CD4-positive, alpha-beta T cell (primary cell): ENCODE results near the gene HMGN3. TPM values are rescaled to one million over a fixed set of nuclear protein-coding genes. Genes with fewer than 3 reads are reported as not detected.

ENCODE experiments used
- ATAC-seq: fragments of 200-7000 bp; cut with Tn5 transposase; one replicate; pipeline ENCODE4 v1.10.0; 2022; ENCODE audit warnings: mild to moderate bottlenecking; ENCODE audit not compliant: poor library complexity
- CTCF ChIA-PET: fragments of 350-600 bp; sonication (Branson Sonifier 250); formaldehyde crosslinking; loops from one replicate; lab custom pipeline; 2021; ENCODE audit warnings: antibody characterized with exemption, inconsistent platforms; lab: Charles Lee
- POLR2A ChIA-PET: fragments of 350-600 bp; sonication (Branson Sonifier 250); formaldehyde crosslinking; loops from one replicate; lab custom pipeline; 2021; ENCODE audit warnings: antibody characterized with exemption, inconsistent platforms; lab: Charles Lee
- DNase-seq, 14 experiments: peaks; one replicate each; pipeline ENCODE4 v3.0.0-alpha.2; 2013 to 2020; ENCODE audit warnings: mixed read lengths in 2 of 14
- H3K27ac ChIP-seq, 2 donors: one replicate each; pipeline versions ENCODE4 v1.5.1 to v1.7.0; 2013; ENCODE audit warnings: low read length in 2 of 2, low read depth in 1 of 2, mild to moderate bottlenecking in 1 of 2
- H3K27me3 ChIP-seq, 2 experiments: 1 replicate in 1 of 2; 2 replicates in 1 of 2; pipeline versions ENCODE4 v1.6.1 to v1.7.0; 2013; ENCODE audit warnings: low read length in 2 of 2, control low read depth in 1 of 2, mild to moderate bottlenecking in 1 of 2, moderate library complexity in 1 of 2; ENCODE audit not compliant: insufficient read depth in 2 of 2, control insufficient read depth in 1 of 2
- H3K36me3 ChIP-seq: one replicate; pipeline ENCODE4 v1.6.1; 2013; ENCODE audit warnings: low read length, control low read depth; ENCODE audit not compliant: insufficient read depth
- H3K4me1 ChIP-seq: one replicate; pipeline ENCODE4 v1.6.1; 2013; ENCODE audit warnings: low read length, control low read depth; ENCODE audit not compliant: insufficient read depth
- H3K4me3 ChIP-seq: one replicate; pipeline ENCODE4 v1.5.1; 2013; ENCODE audit warnings: mild to moderate bottlenecking, low read length, moderate library complexity
- H3K9me3 ChIP-seq, 2 experiments: 1 replicate in 1 of 2; 2 replicates in 1 of 2; pipeline versions ENCODE4 v1.6.1 to v1.7.0; 2013; ENCODE audit warnings: low read length in 2 of 2, mild to moderate bottlenecking in 2 of 2, control low read depth in 1 of 2, moderate library complexity in 1 of 2; ENCODE audit not compliant: control insufficient read depth in 1 of 2, insufficient read depth in 1 of 2
- H3K27ac Mint-ChIP-seq: one replicate; pipeline ENCODE4 v1.8.0; 2020; ENCODE audit warnings: mixed read lengths
- H3K27me3 Mint-ChIP-seq: one replicate; pipeline ENCODE4 v1.8.0; 2021; ENCODE audit warnings: mixed read lengths
- H3K36me3 Mint-ChIP-seq: one replicate; pipeline ENCODE4 v1.8.0; 2021; ENCODE audit warnings: low read depth, mixed read lengths
- H3K4me1 Mint-ChIP-seq: one replicate; pipeline ENCODE4 v1.8.0; 2021; ENCODE audit warnings: low read depth, mixed read lengths
- H3K4me3 Mint-ChIP-seq: one replicate; pipeline ENCODE4 v1.8.0; 2020; ENCODE audit warnings: mild to moderate bottlenecking, mixed read lengths
- H3K9me3 Mint-ChIP-seq: one replicate; pipeline ENCODE4 v1.8.0; 2020; ENCODE audit warnings: mixed read lengths
- intact Hi-C, 2 experiments: fragments of 100-400 bp; cut with DNase I in 1 of 2; cut with micrococcal nuclease in 1 of 2; formaldehyde crosslinking; loops; one replicate each; pipeline versions ENCODE4 v1.15.1 to v1.9.0; 2023 to 2025; cut with DNase I, micrococcal nuclease
- total RNA-seq, 174 experiments: library from RNA in 2 of 174; stranded (reverse) in 2 of 174; gene quantifications; one replicate each; pipeline ENCODE4 v1.2.3 and lab custom pipeline; 2021 to 2026
- TF ChIP-seq, protein P1 (sequence below): fragments of 200-600 bp; IDR thresholded peaks from one replicate; pipeline ENCODE4 v1.8.0; 2022; ENCODE audit warnings: antibody characterized with exemption, mild to moderate bottlenecking

HMGN3 gene
- total RNA-seq, 2 experiments from 2014 or later: 26.8 to 28.2 TPM

DNA sequence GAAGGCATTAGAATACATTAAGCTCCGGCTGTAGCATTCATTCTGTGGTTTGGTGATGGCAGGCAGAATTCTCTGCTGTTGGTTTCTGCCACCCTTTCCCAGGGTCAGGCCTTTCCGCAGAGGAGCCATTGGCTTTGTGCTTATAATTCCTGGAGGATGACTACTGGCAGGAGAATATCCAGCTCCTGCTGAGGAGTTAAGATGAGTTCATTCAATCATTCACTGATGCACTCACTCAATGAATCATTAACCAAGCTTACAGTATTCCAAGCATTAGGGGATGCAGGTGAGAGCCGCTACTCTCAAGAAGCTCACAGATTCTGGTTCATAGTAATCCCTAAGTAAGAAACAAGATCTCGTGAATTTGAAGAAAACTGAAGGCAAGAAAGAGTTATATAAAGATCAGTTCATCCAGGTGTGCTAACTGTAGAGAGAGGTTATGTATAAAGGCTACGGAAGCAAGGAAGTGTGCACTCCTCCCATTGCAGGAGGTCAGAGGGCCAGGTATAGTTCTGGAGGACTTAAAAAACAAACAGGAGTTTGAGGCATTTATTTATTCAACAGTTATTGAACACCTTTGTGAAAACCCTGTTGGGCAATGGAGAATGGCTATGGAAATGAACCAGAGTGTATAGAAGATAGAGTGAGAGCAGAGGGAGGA is 75.5 kb downstream of the HMGN3 start:
- H3K36me3 Mint-ChIP-seq: no peaks in the 10 kb centered on the region
- no peaks in the 10 kb centered on the region for H3K27me3 Mint-ChIP-seq
- TF ChIP-seq, protein P1, sequence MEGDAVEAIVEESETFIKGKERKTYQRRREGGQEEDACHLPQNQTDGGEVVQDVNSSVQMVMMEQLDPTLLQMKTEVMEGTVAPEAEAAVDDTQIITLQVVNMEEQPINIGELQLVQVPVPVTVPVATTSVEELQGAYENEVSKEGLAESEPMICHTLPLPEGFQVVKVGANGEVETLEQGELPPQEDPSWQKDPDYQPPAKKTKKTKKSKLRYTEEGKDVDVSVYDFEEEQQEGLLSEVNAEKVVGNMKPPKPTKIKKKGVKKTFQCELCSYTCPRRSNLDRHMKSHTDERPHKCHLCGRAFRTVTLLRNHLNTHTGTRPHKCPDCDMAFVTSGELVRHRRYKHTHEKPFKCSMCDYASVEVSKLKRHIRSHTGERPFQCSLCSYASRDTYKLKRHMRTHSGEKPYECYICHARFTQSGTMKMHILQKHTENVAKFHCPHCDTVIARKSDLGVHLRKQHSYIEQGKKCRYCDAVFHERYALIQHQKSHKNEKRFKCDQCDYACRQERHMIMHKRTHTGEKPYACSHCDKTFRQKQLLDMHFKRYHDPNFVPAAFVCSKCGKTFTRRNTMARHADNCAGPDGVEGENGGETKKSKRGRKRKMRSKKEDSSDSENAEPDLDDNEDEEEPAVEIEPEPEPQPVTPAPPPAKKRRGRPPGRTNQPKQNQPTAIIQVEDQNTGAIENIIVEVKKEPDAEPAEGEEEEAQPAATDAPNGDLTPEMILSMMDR: no peak
- H3K4me3 Mint-ChIP-seq: no peak overlapping the region
- Histone ChIP-seq H3K36me3 (no peaks in the 10 kb centered on the region), H3K9me3 (no peaks in the 10 kb centered on the region), H3K27me3 (no peaks in the 10 kb centered on the region), H3K4me1 (no peaks in the 10 kb centered on the region), H3K4me3 (no peak overlapping the region), H3K27ac (no peak overlapping the region)
- H3K27ac Mint-ChIP-seq: no peak overlapping the region
- ChIA-PET CTCF (no interaction called here), POLR2A (no interaction called here)
- no peak for ATAC-seq
- no peaks in the 10 kb centered on the region for H3K9me3 Mint-ChIP-seq
- no peak for DNase-seq
- H3K4me1 Mint-ChIP-seq: no peaks in the 10 kb centered on the region
- intact Hi-C loops: no loop called here

DNA sequence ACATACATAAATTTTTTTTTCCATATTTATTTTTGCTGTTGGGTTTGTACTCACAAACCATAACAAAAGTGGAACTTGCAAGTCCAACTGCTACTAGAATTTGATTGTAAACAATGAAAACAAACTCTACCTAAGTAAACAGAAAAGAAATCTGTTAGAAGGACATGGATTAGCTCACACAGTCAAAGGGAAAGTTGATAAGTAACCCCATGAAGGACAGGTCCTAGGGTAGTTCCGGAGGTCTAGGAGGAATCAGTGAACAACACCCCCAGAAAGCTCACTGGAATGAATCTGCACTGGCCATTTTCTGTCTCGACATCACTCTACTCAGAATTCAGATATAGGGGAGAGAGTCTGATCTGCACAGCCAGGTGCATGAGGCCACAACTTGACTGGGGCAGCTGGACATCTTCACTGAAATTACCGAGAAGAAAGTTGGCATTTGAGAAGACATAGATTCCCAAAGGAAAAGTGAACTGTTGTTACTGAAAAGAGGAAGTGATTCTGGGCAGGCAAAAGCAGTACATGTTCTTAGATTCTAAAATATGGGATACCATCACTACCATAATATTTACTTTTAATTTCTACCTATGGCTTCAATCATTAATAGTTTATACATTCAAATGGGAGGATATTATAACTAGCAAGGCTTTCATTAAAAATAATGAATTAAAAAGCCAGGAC is 76.4 kb downstream of the HMGN3 start:
- no peak overlapping the region for H3K4me3 Mint-ChIP-seq

DNA sequence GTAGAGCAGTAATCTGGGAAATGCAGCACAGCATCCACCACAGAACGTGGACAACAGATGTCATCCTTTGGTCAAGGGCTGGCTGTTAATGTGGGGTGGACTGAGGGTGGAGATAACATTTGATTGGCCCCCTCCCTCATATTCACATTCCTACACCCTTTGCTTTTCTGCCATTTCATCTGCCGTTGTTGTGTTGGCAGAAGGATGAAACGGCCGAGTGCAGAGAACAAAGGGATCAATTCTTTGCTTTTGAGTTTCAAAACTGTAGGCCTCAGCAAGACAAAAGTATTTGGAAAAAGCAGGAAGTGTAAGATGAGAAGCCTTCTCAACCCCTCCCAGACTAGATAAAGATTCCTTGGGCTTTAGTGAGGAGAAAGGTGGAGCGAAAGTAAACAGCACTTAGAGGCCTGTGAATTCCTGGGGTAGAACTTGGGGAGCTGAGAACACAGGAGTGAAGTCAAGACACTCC is 82.2 kb downstream of the HMGN3 start:
- POLR2A ChIA-PET: no interaction called here
- intact Hi-C loops: no loop called here

More for the DNA sequence above, 76.4 kb downstream of the HMGN3 start:
- Histone ChIP-seq H3K4me1 (no peaks in the 10 kb centered on the region), H3K9me3 (no peaks in the 10 kb centered on the region), H3K4me3 (no peak overlapping the region), H3K27me3 (no peaks in the 10 kb centered on the region), H3K27ac (no peak overlapping the region), H3K36me3 (no peaks in the 10 kb centered on the region)
- H3K9me3 Mint-ChIP-seq: no peaks in the 10 kb centered on the region
- H3K27me3 Mint-ChIP-seq: no peaks in the 10 kb centered on the region
- TF ChIP-seq, protein P1: no peak
- intact Hi-C loops: no loop called here
- no peaks in the 10 kb centered on the region for H3K36me3 Mint-ChIP-seq
- H3K27ac Mint-ChIP-seq: no peak overlapping the region
- ChIA-PET CTCF (no interaction called here), POLR2A (interaction anchor here (0.7 to 0.8 kb wide), 2 partner anchors 80 to 90 kb away, joined by 3 read pairs; partner anchors contain the start of gene PHIP)
- DNase-seq (no peak), ATAC-seq (no peak)
- H3K4me1 Mint-ChIP-seq: no peaks in the 10 kb centered on the region

More for the DNA sequence above, 82.2 kb downstream of the HMGN3 start:
- DNase-seq (no peak), ATAC-seq (no peak)
- CTCF ChIA-PET: no interaction called here
- Mint-ChIP-seq H3K9me3 (no peaks in the 10 kb centered on the region), H3K4me3 (no peak overlapping the region), H3K27ac (no peak overlapping the region), H3K4me1 (no peaks in the 10 kb centered on the region), H3K36me3 (no peaks in the 10 kb centered on the region), H3K27me3 (no peaks in the 10 kb centered on the region)
- Histone ChIP-seq H3K4me1 (no peaks in the 10 kb centered on the region), H3K9me3 (no peaks in the 10 kb centered on the region), H3K27ac (no peak overlapping the region), H3K4me3 (no peak overlapping the region), H3K36me3 (no peaks in the 10 kb centered on the region), H3K27me3 (no peaks in the 10 kb centered on the region)
- TF ChIP-seq, protein P1: no peak

Other genes with a start within 250 kb of the HMGN3 start
- 10 to 100 TPM; 35.7 to 36.9 TPM for gene PHIP, start 156.4 kb downstream of the HMGN3 start, total RNA-seq